Measurements from ENCODE around the gene SERGEF.

The SERGEF gene

DNA sequence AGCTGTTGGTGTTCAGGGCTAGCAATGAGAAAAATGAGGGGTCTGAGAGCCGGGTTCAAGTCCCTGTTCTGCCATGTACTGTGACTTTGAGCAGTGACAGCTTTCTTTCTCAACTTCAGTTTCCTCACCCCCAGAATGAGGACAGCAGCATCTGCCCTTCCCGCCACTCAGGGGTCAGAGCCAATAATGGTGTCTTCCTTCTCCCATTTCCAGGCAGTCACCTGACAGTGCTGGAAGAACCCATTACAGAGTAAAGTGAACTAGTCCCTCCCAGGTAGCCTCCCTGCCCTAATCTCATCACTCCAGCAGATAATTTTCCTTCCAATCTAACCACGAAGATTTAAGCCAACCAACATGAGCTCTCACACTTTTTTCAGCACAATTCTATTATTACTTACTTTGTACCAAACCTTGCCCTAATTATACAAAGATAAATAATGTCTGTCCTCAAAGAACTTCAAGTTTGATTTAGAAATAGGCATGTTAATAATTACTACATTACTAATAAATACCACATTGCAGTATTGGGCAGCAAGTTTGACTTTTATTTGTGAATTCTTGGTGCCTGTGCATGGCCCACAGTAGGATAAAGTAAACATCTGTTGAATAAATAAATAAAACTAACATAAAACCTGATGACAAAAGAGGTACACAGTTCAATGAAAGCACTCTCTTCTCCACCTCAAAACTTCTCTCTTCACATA lies 61.0 kb downstream of the SERGEF start:
- DNase-seq: no peak

DNA sequence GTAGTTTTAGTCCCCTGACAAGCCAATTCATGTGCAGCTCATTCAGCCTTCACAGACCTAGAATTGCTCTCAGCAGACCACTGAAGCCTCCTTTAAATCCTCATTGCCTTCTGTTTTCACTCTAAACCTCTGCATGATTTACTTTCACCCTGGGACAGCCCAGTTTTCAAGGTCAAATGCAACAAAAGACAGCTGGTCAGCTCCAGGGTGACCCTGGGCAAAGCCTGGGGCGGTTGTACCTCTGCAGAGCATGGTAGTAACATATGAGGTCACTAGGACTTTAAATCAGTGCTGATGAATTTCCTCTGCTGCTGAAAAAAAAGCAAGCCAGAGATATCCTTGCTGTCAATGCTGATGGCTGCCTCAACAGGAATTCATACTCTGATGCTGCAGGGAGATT lies 62.2 kb downstream of the SERGEF start:
- no peak for DNase-seq

DNA sequence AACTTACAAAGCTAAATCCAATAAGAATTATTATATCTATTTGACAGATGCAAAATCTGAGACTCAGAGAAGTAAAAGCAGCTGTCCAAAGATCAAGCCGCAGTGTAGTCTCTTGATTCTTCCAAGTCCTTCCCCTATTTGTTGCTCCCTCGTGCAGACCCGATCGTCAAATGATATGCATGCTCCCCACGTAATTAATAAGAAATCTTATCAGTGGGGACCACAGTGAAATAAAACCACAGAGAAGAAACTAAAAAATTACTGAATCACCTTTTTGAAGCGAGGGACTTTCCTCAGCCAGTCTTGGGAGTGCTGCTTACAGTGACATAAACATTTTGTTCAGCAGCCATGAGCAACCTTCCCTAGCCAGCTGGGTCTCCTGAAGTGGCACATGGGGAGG lies 64.6 kb downstream of the SERGEF start:
- DNase-seq: no peak

DNA sequence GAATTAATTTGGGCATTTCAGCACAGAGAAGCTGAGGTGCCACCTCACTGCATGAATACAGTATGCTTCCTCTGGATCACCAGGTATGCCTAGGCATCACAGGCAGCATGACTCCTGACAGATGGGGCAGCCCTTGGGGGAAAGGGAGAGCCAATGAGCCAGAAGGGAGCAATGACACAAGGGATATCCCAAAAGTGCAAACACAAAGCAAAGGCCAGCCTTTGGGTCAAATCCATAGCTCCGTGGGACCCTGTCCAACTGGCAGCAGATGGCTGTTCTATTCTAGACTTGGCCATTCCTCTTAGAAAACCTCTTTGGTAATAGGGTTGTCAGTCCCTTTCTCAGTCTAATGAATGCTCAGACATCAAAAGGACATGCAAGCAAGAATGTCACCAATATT lies 73.3 kb downstream of the SERGEF start:
- no peak for DNase-seq

DNA sequence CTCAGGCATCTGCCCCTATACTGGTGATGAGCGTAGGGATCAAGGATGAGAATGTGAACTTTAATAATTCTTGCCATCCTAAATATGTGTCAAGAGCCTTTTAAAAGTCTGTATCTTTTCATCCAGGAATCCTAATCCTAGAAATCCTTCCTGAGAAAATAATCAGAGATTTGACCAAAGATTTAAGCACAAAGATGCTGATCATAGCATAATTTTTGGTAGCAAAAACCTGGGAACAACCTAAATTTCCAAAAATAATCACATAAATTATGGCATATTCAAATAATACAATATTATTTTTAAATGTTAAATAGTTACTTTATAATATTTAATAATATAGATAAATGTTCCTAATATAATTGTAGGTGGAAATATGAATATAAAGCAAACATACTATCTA lies 76.1 kb downstream of the SERGEF start:
- no peak for DNase-seq

DNA sequence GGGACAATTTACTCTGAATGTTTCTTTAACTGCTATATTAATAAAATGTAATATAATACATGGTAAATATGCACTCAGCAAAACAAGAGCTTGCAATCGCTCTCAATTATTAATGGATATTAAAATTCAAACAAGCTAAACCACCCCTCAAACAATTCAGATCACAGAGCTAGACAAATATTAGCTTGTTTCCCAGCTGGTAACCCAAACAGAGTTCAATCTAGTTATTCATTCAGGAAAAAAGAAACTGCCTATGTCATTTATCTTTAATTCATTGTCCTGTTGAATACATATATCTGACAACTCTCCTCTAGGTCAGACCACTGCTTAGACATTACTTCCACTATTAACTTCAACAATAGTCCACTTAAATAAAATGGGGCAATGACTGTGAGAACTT lies 78.7 kb downstream of the SERGEF start:
- peak in 2 of 3 experiments; percentile 35 to 85 for DNase-seq

DNA sequence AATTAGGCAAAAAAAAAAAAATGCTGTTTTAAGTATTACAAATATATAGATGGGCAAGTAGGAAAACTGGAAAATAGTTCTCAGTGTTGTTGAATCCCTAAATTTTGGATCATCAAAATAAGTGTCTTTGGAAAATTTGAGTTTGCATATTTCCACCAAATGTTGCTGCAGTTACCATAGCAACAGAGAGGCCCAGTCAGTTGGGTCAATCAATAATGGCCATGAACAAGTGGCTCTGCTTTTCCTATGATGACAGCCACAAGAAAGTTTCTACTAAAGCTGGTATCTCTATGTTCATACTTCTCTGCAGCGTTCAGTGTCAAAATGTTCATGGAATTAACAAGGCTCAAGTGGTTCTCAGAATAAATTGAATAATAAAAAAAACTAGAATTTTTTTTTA lies 79.1 kb downstream of the SERGEF start:
- DNase-seq: peak in 1 of 3 experiments; percentile 22

DNA sequence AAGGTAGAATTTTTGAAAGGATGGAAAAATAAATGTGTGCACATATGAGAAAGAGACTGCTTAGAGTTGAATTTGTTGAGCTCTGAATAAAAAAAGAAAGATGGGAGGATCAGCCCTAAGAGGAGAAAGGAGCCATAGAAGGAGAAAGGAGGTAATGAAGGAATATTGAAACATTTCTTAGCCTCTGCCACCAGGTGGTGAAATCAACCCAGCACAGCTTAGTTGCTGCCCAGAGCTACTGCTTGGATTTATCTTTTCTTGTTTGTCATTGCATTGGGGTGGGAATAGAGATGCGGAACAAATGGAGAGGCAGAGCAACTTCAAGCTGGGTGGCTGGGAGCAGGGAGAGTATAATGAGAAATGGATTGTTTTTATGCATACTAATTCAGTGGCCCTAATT lies 80.4 kb downstream of the SERGEF start:
- DNase-seq: no peak

DNA sequence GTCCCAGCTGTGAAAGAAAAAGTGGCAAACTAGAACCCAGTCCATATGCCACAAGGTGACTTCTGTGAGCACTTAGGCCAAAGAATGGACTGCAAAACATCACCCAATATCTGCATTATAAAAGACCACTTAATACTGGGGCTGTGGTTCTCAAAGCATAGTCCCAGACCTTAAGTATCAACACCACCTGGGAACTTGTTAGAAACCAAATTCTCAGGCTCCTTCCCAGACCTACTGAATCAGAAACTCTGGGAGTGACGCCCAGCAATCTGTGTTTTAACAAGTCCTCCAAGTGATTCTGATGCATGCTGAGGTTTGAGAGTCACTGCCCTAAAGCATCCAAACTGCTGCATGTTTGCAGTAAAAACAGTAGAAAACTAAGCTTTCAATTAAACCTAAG lies 81.3 kb downstream of the SERGEF start:
- DNase-seq: no peak

DNA sequence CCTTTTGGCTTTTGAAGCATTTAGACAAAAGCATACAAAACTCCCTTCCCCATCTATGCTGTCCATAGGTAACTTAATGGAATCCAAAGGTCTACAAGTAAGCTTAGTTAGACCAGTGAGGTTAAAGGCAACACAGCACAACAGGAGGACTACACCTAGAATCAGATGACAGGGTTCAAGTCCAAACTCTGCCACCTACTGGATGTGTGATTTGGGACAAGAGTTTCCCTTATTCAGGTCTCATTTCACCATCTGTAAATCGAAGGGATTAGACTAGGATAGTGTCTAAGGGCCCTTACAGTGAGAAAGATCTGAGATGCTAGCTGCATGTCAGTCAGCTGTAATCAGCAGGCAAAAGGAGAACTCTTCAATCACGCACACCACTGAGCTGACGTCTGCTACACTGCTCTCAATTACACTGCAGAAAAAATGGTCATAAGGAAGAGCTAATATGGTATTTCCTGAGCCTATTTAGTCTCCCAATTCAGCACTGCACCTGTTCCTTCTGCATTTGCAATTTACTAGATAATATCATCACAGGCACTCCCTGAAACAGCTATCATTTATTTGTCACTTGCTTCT lies 82.2 kb downstream of the SERGEF start:
- DNase-seq: peak in 2 of 3 experiments; percentile 13 to 63

DNA sequence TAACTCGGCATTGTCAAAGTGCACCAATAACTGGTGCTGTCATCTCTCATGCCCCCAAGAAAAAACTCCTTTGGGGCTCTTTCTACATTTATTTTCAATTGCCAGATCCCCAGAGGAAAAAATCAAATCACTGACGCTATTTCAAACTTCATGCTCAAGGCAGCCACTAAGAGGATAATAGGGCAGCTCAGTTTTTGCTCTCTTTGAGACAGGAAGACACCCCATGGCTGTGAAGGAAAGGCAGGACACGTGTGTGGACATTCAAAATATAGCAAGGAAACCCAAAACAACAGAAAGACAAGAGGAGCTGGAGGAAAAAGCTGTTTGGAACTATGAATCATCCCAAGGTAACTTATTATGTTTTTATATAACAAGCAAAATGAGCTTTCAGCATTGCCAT lies 83.7 kb downstream of the SERGEF start:
- DNase-seq: no peak

DNA sequence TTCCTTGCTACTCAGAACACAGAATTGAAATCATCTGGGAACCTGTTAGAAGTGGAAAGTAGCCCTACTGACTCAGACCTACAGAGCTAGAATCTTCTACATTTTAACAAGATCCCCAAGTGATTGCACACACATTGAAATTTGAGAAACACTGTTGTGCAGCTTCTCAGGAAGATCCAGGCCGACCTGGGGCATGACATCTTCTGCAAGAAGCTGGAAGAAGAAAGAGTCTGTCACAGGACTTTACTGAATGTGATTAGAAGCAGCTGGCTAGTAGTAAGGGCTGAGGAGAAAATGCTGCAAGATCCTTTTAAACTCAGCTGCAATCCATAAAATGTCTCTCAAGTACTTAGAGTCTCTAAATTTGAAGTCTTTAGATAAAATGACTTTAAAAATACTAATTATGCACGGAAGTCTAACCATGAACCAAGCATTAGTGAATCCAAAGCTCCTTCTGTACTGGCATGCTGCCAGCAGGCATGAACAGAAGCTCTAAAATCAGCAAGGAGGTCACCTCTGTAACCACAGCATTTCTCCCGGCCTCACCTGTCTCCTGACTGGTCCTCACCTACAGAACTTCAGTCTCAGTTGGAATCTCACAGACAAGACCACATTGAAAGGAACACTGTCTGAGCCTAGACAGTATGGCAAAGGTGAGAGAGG lies 85.0 kb downstream of the SERGEF start:
- DNase-seq: peak in 2 of 3 experiments; percentile 5 to 48

DNA sequence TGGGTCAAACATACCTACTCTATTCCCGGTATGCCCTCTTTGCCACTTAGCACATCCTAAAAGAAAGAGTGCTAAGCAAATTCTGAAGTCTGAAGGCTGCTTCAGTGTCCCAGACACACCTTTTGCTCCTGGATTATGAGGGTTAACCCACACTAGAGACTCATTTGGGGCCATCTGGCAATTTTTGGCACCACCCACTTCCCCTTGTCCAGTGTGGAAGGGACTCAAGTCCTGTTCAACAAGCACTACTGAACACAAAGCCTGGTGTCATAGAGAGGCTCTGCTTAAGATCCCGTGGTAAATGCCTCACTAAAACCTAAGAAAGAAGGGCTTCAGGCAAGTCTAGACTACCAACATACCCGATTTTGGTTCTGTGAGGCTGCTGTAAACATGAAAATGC lies 85.8 kb downstream of the SERGEF start:
- DNase-seq: no peak

DNA sequence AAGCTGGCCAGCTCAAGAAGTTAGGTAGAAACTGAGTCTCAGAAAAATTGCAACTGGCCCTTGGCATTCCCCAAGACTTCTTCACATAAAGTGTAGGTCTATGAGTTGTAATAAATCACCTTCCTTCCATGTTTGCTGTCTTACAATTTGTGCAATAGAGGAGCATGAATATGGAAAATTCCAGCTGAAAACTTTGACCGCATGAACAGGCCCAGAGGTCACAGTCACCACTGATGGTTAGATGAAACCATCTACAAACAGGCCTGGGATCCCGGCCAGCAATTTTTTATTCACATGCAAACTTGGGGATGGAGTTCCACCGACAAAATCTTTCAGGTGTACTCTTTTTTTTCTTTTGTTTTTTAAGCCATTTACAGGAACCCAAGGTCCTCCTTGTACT lies 88.1 kb downstream of the SERGEF start:
- no peak for DNase-seq

DNA sequence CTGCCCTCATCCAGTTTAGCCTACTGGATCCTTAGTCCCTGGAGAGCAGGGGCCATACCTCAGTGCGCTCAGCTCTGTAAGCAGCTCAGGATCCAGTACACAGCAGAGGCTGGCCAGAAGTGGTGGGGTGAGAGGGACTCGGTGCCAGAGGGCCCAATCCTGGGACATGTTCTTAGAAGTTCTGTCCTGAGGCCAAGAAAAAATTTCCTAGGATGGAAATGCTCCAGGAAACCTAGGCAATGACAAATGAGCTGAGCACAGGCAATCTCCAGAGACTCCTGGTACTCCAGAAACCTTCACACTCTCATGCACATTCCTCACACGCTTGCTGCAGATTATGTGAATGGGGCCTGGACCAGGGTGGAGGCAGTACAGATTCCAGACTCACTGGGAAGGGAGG lies 89.6 kb downstream of the SERGEF start:
- no peak for DNase-seq

DNA sequence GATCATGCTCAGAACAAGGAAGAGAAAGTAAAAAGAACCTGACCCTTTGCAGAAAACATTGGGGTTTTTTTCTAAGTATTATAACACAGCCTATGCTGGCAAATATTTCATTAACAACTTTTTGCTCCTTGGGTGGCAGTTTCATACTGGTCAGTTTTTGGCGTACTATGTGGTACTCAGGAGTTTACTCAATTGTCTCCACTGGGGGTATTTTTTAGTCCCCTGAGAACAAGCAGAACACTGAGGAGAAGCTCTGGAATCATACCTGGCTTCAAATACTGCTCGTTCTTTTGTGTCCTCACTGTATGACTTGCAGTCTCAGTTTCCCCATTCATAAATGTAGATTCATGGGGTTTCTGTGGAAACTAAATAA lies 90.4 kb downstream of the SERGEF start:
- DNase-seq: no peak

DNA sequence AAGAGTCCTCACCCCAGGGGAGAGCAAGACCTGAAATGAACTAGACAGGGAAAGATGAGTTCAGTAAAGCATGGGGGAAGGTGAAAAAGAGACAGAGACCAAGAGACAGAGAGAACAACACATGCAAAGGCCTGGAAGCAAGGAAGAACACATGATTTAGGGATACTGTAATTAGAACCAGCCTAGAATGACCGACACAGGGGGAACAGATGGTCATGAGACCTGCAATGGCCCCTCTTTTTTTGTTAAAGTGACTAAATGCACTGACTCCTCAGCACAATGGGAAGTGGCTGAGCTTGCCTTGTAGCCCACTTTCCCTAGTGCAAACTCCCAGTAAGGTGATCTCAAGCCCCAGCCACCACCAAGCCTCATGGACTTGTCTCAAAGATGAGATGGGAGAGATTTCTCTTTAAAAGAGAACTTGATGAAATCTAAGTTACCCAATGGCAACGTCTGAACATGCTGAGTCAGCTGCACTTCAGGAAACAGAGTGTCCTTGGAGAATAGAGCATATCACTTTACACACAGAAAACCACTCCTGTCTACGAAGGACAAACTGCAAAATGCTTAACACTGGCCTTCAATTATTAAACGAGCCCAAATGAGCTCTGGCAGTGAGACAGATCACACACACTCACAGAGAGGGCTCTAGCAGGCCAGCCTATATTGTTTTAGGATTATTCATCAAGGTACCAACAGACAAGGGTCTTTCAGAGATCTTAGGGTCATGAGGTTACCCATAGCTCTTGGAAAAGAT lies 91.0 kb downstream of the SERGEF start:
- DNase-seq: peak in 2 of 3 experiments; percentile 26 to 86

DNA sequence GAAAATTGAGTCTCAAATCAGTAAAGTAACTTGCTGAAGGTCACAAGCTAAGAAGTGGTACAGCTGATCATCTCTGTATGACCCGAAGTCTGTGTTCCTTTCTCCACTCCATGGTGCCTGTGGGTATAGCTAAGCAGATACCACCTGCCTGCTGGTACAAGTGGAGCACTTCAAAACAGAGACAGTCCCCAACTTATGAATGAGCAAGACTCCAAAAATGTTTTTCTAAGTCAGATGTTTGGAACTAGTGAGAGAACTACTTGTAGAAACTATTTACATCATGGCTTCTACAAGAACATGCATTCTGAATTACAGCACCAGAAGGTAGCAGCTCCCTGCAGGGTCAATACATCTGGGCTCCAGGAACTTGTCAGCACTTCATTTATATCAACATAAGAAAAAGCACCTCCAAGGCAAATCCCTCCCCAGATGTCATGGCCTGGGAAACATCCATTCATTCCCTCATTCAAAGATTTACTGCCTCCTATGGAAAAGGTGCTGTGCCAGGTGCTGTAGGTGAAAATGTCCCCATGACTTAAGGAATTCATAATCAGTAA lies 94.7 kb downstream of the SERGEF start:
- DNase-seq: no peak

DNA sequence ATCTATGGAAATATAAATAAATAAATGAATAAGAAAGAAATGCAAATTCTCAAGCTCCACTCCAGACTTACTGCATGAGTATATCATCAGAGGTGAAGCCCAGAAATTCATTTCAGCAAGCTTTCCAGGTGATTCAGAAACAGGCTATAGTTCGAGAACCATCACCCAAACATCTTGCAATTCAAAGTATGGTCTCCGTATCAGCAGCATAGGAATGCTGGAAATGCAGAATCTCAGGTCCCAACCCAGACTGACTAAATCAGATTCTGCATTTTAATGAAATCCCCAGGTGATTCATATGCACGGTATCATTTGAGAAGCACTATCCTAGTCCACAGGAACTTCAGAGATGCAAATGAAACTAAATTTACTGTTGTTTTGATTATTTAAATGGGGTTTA lies 95.3 kb downstream of the SERGEF start:
- DNase-seq: no peak

DNA sequence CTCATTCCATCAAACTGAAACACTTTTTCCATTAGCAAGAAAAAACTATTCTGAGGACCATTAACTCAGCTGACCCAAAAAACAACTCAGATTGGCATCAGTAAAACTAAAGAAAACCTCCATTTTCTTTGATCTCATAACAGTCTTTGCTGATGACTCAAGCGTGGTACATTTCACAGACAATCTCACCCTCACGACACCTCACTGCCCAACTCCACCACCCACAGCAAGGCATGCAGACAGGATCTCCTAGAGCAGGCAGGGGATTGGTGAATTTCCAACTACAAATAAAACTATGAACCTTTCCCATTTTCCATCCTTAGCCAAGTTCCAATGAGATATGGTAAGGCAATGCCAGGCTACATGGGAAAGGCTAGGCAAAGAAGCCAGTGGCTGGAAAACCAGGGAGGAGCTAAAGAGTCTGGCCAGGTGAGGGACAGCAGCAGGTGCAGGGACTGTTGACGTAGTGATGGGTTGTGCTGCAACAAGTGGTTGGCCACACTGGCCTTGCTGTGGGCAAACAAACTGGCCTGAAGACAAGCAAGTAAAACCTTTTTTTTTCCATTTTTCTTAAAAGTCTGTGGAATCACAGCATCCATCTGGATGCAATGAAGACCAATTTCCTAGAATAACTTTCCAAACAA lies 97.2 kb downstream of the SERGEF start:
- DNase-seq: peak in 2 of 3 experiments; percentile 4 to 30

DNA sequence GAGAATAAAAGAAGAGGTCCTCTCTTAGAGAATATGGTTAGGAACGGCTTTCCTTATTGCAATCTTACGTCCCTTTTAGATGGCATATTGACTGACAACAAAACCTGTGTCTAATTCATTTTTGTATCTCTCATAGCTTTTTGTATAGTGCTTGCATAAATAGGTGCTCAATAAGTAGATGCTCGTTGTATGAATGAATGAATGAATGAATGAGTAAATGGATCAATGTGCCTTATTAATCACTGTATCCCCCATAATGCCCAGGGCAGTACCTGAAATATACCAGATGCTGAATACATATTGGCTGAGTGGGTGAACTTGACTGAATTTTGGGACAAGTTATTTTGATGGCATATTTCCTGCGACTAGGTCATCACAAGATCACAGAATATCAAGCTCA lies 97.9 kb downstream of the SERGEF start:
- DNase-seq: no peak

DNA sequence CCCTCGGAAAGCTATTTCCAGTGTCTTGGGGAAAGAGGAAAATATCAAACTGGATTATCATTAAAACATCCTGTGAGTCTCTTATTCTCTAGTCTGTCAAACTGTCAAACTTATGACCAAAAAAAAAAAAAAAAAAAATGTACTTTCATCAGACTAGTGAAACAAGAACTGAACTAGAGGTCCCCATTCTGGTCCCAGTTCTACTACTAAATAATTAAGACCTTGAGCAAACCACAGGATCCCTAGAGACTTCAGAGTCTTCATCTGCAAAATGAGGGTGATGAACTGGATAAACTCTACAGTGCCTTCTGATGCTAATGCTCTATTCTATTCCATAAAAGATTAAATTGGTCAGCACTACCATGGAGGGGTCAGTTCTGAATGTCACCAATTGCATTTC lies 105.8 kb downstream of the SERGEF start:
- DNase-seq: no peak

DNA sequence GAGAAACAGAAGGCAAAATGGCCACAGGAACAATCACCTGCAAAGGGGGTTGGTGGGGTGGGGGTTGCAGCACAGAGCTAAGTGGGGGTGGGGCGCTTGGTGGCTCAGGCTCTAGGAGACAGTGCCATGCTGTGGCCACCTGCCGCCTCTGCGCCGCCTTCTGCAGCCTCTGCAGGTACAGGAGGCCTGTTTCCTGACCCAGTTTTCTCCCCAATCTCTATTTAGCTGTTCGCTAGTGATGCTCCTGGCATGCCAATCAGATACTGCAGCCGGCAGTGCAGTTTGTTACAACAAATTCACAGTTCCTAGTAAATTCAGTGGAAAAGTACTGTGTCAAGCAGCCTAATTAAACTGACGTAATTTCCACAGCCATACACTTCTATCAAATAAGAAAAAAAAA lies 106.4 kb downstream of the SERGEF start:
- peak in 2 of 3 experiments; percentile 21 to 55 for DNase-seq

Data from NCI-H1417 (cell line).